Gastrocnemius medialis (tissue), 4 donors: Measurements from ENCODE around the gene DMRTA1.

Source experiments
- CTCF ChIP-seq, 5 experiments: fragments of 450-650 bp in 3 of 5; fragments of 200-600 bp in 2 of 5; sonication (generic) in 2 of 5; IDR thresholded peaks in 4 of 5; conservative IDR thresholded peaks in 1 of 5; 1 replicate in 4 of 5; 2 replicates in 1 of 5; pipeline ENCODE4 v1.5.1; 2016 to 2019; ENCODE audit warnings: antibody characterized with exemption in 5 of 5, mild to moderate bottlenecking in 3 of 5, moderate library complexity in 3 of 5
- POLR2A ChIP-seq, 2 donors: fragments of 450-650 bp; IDR thresholded peaks; one replicate each; pipeline ENCODE4 v1.6.1; 2017; ENCODE audit warnings: antibody characterized with exemption in 2 of 2, mild to moderate bottlenecking in 2 of 2, moderate library complexity in 2 of 2

GRCh38 chr9:22483528-22484070 lies 37.0 kb downstream of the DMRTA1 start:
- TF ChIP-seq CTCF (IDR thresholded peaks at IDR 0.05 in 4 of 5, conservative IDR thresholded peaks at IDR 0.05 in 1 of 5) (no peak), POLR2A (IDR thresholded peaks at IDR 0.05) (no peak)
